A204.1 (cell line): ENCODE results near the gene KCNQ4.

Experiments
- FAIRE-seq: peaks from 2 replicates; lab custom pipeline; 2012; peaks lifted over from hg19 to GRCh38; lab: Jason Lieb, UNC

KCNQ4 gene

GRCh38 chr1:40861224-40862003 is 77.8 kb downstream of the KCNQ4 start:
- FAIRE-seq, result no peak

DNA sequence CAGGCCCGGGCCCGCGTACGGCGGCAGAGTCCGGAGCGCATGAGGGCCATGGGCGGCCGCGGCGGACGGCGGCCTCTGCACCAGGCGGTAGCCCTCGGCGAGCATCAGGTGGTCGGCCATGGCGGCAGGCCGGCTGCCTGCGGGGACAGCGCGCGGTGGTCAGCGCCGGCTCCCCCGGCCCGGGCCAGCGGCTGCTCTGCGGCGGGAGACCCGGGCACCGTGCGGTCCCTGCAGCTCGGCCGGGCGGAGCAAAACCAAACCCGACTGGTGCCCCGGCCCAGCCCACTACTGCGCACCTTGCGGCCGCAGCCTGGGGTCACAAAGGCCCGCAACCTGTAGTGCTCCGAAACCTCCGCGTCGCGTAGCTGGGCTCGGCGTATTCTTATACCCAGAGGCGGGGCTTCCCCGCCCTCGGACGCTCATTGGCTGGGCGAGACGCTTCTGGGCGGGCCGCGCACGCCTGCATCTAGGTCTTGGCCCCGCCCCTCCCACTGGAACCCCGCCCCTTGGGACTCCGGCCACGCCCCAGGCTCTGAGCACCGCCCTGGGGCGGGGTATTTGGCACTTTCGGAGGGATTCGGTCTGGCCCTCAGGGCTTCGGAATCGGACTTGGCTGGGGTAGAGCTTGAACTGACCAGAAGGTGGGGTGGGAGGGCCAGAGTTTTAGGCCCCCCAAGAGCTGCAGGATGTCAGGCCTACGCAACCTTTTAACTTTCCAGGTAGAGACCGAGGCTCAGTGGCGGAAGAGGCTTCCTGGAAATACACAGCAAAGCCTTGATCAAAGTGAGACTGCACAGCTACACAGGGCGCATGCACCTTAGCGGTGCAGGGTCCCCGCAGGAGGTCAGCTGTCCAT is 78.6 kb downstream of the KCNQ4 start, which contains the start of gene CITED4:
Gene CITED4, minus strand, starts transcription at position 356 of the 856 bp plus-strand sequence. Its CDS starts 236 bp downstream, at position 120.
- FAIRE-seq, result no peak

DNA sequence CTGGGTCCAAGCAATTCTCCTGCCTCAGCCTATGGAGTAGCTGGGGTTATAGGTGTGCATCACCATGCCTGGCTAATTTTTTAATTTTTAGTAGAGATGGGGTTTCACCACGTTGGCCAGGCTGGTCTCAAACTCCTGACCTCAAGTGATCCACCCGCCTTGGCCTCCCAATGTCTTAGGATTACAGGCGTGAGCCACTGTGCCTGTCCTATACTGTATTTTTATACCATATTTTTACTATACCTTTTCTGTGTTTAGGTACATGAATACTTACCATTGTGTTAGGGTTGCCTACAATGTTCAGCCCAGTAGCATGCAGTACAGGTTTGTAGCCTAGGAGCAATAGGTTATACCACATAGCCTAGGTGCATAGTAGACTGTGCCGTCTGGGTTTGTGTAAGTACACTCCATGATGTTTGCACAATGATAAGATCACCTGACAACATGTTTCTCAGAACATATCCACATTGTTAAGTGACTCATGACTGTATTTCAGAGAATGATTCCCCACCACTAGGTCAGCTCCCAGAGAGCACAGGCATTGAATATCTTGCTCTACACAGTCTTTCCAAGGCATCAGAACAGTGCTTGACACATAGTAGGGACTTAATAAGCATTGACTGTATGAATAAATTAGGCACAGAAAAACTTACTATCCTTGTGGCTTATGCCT is 84.6 kb downstream of the KCNQ4 start:
- no peak for FAIRE-seq

DNA sequence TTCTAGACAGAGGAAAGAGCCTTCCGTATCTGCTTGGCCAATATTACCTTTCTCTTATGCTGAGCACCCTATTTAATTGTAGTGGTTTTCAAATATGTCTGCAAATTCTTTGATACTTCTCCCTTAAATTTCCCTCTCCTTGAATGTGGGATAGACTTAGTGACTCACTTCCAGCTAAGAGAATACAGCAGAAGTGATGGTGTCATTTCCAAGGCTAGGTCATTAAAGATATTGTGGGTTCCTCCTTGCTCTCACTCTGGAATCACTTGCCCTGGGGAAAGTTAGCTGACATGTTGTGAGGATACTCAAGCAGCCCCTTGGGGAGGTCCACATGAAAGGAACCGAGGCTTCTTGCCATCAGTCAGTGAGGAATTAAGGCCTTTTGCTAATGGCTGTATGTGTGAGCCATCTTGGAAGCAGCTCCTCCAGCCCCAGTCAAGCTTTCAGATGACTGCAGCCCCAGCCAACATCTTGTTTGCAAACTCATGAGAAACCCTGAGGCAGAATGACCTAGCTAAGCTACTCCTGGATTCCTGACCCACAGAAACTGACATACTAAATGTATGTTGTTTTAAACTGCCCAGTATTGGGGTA is 86.6 kb downstream of the KCNQ4 start:
- FAIRE-seq, result no peak

- no peak for FAIRE-seq
Measured at GRCh38 chr1:40872276-40872675, 88.7 kb downstream of the KCNQ4 start.

- FAIRE-seq, result no peak
Measured at GRCh38 chr1:40873863-40874472, 90.4 kb downstream of the KCNQ4 start.

DNA sequence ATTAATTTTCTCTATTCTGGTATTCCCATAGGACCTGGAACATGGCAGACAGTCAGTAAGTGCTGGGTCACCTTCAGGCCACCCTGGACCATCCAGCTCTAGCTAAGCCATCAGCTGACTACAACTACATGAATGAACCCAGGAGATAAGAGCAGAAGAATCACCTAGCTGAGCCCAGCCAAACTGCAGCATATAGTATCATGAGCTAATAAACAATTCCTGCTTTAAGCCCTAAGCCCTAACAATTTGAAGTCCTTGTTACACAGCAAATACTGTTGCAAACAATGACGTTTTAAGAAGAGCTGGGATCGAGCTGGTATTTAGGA is 92.8 kb downstream of the KCNQ4 start:
- FAIRE-seq, result no peak

GRCh38 chr1:40876891-40877290 is 93.3 kb downstream of the KCNQ4 start:
- no peak for FAIRE-seq

GRCh38 chr1:40877698-40878097 is 94.1 kb downstream of the KCNQ4 start:
- FAIRE-seq, result no peak

- no peak for FAIRE-seq
Measured at GRCh38 chr1:40878906-40879305, 95.3 kb downstream of the KCNQ4 start.

- no peak for FAIRE-seq
Measured at GRCh38 chr1:40879482-40880175, 96.0 kb downstream of the KCNQ4 start.

GRCh38 chr1:40880813-40881549 is 97.4 kb downstream of the KCNQ4 start:
- FAIRE-seq, result no peak

DNA sequence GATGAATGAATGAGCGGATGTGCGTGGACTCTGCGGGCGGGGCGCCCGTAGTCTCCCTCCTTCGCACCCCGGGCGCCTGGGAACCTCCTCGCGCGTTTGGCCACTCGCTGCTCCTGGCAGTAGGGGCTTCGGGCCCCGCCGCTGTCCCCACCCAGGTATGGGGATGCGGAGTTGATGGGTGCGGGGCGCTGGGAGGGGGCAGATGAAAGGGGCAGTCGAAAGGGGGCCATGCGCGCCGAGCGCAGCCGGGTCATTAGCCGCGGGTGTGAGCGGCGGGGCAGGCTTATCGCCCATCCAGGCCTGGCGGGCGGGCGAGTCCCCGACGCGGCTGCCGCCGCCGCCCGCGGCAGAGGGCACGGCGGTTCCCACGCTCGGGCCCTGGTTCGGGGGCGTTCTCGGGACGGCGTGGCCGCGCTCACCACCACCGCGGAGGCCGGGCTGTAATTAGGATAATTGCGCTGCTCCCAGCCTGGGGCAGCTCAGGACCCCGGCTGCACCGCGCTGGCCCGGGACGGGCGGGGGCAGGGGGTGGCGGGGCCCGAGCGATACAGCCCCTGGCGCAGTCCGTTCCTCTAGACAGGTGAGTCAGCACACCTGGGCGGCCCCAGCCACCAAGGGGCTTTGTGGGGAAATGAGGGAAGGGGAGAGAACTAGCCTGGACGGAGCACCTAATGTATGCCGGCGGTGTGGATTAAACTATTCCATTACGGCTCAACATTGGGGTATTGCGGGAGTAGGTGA is 100.6 kb downstream of the KCNQ4 start:
- FAIRE-seq, result no peak

GRCh38 chr1:40886318-40887011 is 102.9 kb downstream of the KCNQ4 start:
- no peak for FAIRE-seq

- FAIRE-seq, result no peak
Measured at GRCh38 chr1:40887012-40887378, 103.4 kb downstream of the KCNQ4 start.

DNA sequence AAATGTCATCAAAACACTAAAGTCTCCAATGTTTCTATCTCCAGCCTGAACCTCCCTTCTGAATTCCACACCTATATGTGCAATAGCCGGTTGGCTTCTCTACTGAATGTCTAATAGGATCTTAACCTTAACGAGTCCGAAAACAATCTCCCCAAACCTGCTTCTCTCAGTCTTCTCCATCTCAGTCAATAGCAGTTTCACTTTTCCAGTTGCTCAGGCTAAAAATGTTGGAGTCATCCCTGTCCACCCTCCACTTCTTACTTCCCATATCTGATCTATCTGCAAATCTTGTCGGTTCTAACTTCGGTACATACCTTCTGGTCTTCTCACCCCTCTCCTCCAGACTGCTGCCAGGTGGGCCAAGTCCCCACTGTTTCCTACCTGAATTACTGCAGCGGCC is 104.1 kb downstream of the KCNQ4 start:
- no peak for FAIRE-seq
